HG03060 (cell line): ENCODE results near the gene ZFP82.

Experiments
- ATAC-seq: cut with Tn5 transposase; IDR thresholded peaks from one replicate; pipeline ENCODE4 v1.9.1; 2021; ENCODE audit warnings: low read depth, moderate number of reproducible peaks; ENCODE audit not compliant: unreplicated experiment

Gene ZFP82

GRCh38 chr19:36418287-36419001 lies at the start of gene ZFP82:
Gene ZFP82, minus strand, starts transcription at chr19:36418644. Its CDS starts 8,855 bp downstream, at chr19:36409789.
- ATAC-seq, result no peak

DNA sequence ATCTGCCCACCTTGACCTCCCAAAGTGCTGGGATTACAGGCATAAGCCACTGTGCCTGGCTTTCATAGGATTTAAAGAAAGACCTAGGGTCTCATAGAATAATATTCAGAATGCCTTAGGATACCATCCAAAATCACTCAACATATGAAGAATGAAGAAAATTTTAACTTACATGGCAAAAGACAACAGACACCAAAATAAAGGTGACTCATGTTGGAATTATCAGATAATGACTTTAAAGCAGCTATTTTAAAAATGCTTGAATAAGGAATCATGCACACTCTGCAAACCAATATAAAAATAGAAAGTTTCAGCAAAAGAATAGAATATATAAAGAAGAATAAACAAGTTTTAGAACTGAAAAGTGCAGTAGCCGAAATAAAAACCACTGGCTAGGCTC lies 41.6 kb upstream of the ZFP82 start:
- no peak for ATAC-seq

DNA sequence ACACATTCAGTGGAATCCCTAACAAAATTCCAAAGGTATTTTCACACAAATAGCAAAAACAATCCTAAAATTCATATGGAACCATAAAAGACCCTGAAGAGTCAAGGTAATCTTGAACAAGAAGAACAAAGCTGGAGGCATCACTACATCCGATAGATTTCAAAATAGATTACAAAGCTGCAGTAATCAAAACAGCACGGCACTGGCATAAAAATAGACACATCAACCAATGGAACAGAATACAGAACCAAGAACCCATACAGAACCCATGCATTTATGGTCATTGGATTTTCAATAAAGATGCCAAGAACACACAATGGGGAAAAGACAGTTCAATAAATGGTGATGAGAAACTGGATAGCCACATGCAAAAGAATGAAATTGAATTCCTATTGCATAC lies 38.4 kb upstream of the ZFP82 start:
- no peak for ATAC-seq

DNA sequence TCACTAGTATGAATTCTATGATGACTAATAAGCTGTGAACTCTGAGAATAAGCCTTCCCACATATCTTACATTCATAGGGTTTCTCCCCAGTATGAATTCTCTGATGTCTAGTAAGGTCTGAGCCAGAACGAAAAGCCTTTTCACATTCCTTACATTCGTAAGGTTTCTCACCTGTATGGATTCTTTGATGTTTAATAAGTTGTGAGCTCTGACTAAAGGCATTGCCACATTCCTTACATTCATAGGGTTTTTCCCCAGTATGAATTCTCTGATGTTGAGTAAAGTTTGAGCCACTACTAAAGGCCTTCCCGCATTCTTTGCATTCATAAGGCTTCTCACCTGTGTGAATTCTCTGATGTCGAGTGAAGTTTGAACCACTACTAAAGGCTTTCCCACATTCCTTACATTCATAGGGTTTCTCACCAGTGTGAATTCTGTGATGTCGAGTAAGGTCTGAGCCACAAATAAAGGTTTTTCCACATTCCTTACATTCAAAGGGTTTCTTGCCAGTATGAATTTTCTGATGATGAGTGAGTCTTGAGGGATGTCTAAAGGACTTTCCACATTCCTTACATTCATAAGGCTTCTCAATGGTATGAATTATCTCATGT lies 30.7 kb upstream of the ZFP82 start:
- ATAC-seq, result no peak

GRCh38 chr19:36441339-36441738 lies 22.9 kb upstream of the ZFP82 start:
- no peak for ATAC-seq

DNA sequence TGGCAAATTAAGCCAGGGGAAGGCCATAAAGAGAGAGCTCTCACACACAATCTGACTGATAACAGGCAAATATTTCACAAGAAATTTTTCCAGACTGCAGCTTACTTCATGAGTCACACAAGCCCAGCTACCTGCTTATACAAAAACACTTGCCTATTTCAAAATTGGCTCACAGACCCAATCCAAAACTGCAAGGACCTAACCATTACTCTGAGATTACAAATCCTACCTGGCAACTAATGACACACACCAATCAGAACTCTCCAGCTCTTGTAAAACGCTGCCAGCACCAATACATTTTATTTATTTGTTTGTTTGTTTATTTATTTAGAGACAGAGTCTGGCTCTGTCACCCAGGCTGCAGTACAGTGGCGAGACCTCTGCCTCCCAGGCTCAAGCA lies 18.1 kb upstream of the ZFP82 start:
- ATAC-seq, result no peak

DNA sequence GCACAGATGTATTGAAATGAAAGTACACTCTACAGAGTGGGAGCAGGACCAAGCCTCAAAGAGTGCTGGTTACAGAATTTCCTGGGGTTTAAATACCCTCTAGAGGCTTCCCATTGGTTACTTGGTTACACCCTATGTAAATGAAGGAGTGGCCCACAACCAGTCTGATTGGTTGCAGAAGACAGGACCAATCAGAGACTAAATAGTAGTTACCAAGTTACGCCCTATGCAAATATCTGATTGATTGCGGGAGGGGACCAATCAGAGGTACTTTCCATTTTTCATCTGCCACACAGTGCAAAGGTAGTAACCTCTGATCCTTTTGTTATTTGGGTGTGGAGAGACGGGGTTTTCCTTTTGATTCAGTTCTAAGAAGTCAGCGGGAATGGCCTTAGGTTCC lies 5.5 kb upstream of the ZFP82 start:
- ATAC-seq, result no peak

- no peak for ATAC-seq
These were observed 3.5 kb upstream of the ZFP82 start for GRCh38 chr19:36421749-36422481.

- ATAC-seq, result no peak
These were observed 2.7 kb upstream of the ZFP82 start for GRCh38 chr19:36420961-36421748.

DNA sequence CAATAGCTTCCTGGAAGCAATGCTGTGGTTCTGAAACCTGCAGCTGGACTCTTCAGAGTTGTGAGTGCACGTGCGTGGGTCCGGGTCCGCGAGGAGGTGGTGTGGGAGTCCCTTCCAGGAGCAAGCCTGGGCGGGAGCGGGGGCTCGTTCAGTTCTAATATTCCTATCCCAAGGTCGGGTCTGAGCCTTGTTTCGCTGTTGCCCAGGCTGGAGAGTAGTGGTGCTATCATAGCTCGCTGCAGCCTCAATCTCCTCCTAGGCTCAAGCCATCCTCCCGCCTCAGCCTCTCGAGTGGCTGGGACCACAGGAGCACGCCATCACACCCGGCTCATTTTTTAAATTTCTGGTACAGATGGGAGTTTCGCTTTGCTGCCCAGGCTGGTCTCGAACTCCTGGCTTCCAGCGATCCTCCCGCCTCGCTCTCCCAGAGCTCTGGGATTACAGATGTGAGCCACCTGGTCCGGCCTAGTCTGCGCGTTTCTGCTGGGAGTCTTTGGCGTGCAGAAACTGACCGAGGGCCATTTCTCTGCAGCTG lies 625 bp downstream of the ZFP82 start:
- no peak for ATAC-seq

DNA sequence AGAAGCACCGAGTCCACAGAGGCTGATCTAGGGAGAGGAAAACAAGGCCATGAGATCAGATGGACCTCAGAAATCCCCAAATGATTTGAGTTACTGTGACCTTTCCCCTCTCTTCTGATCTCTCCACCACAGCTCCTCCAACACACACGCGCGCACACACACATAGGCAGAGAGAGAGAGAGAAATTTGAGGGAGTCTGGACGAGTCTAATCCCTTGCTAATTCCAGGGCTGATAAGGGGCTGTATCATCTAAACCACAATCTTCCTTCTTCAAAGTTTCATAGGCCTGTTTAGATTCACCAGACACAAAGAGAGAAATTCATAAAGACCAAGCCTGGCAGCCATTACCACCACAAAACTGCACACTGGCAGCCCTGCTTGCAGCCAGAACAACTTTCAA lies 8.6 kb downstream of the ZFP82 start:
- ATAC-seq, result no peak

GRCh38 chr19:36408101-36408500 lies 10.3 kb downstream of the ZFP82 start:
- no peak for ATAC-seq

GRCh38 chr19:36404498-36404897 lies 13.9 kb downstream of the ZFP82 start:
- no peak for ATAC-seq

- ATAC-seq, result no peak
These were observed 17.0 kb downstream of the ZFP82 start for GRCh38 chr19:36401475-36401874.

DNA sequence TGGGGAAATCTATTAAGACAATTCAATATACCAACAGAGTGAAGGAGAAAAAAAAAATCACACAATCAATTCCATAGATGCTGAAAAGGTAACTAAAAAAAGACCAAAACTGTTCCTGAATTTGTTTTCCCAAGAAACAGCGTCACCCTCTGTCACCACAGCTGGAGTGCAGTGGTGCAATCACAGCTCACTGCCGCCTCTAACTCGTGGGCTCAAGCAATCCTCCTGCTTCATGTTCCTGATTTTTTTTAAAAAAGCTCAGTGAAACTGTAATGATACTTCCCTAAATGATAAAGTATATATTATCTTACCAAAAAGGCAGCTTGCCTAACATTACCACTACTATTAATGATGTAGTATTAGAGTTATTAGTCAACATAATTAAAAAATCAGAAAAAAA lies 19.9 kb downstream of the ZFP82 start:
- ATAC-seq, result no peak

GRCh38 chr19:36392916-36393673 lies 25.3 kb downstream of the ZFP82 start:
- ATAC-seq, result no peak

DNA sequence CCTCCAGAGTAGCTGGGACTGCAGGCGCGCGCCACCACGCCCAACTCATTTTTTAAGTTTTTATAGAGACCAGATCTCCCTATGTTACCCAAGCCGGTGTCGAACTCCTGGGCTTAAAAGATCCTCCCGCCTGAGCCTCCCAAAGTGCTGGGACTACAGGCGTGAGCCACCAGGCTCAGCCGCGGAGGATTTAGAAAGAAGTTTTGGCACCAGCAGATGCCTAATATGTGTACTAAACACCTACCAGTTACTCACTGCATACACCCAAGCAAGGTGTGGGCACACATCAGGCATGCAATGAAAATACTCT lies 39.0 kb downstream of the ZFP82 start:
- no peak for ATAC-seq

DNA sequence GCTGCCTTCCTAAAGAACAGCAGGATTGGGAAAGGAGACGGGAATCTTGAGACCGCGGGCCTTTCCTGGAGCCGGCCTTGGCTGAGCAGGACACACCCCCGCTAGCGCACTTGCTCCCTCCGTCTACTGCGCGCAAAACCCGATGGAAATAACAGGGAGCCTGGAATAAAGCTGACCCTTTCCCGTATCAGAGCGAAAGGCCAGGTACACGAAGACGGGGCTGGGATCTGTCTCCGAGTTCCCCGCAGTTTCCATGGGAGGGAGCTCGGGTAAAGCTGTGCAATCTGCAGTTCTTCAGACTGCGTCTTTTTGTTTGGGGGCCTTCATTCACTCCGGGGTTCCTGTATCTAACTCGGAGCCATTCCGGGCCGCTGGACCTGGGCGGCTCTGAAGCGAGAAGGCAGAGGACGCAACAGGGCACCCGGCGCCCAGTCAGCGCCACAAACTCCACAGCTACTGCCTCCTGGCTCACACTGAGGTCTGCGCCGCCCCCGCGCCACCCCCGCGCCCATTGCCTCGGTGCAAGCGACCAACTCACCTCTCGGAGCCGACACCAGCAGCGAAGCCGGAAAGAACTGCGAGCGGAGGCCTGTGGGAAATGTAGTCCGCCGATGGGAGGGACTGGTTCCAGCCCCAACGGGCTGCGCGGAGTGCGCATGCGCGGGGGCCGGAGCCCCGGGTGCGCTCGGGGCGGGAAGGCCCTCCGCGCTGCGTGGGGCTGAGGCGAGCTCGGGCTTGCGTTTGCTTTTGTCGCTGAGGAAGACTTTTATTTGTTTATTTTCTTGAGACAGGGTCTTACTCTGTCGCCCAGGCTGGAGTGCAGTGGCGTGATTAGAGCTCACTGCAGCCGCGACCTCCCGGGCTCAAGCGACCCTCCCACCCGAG lies 39.6 kb downstream of the ZFP82 start, which contains the start of gene ZFP14:
Gene ZFP14, minus strand, starts transcription at position 577 of the 885 bp plus-strand sequence. CDS start 11,309 bp downstream, outside the sequence.
- ATAC-seq, result peak; percentile 70

DNA sequence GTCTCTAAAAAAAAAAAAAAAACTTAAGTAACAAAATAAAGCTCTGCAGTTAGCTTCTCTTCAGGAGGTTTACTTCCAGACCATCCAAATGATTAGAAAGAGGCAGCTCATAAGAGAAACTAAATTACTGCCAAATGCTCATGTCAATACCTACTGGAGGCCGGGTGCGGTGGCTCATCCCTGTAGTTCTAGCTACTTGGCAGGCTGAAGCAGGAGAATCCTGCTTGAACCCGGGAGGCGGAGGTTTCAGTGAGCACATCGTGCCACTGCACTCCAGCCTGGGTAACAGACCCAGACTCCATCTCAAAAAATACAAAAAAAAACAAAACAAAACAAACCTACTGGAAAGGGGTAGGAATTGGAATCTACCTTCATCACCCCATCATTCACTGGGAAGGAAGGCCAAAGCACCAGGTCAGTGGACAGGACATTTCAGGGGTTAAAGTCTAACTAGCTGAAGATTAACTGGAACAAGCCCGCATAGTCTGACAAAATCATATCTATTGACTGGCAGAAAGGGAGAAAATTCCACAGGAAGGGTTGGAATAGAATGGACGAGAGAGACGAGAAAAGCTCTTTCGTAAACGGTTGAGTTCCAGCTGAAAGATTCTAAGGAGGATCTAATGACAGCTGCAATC lies 40.8 kb downstream of the ZFP82 start:
- no peak for ATAC-seq
